ENCODE data around the gene PARN. TPM values are rescaled to one million over a fixed set of nuclear protein-coding genes. Genes with fewer than 3 reads are reported as not detected.

PARN gene
- total RNA-seq, 1 experiment from 2014 or later: 56.2 TPM

- Histone ChIP-seq H4K91ac (ENCODE audit: insufficient read length, low read depth, low read length) (no peak overlapping the region), H3K56ac (ENCODE audit: insufficient read length, low read depth, low read length) (no peak overlapping the region), H2AK5ac (ENCODE audit: insufficient read length, low read length) (no peak overlapping the region), H3K79me1 (ENCODE audit: insufficient read depth, low read depth, low read length, poor library complexity, severe bottlenecking) (no peaks in the 10 kb centered on the region), H2BK5ac (ENCODE audit: insufficient read length, low read length) (no peak overlapping the region), H3T11ph (ENCODE audit: low read length) (no peak overlapping the region), H3K23me2 (ENCODE audit: insufficient read length, low read depth, low read length, poor library complexity, severe bottlenecking) (no peaks in the 10 kb centered on the region), H4K5ac (ENCODE audit: insufficient read length, low read depth, low read length) (no peak overlapping the region), H2BK20ac (ENCODE audit: low read depth, low read length, poor library complexity, severe bottlenecking) (no peak overlapping the region), H3K18ac (ENCODE audit: insufficient read length, low read depth, low read length) (no peak overlapping the region), H3K4ac (ENCODE audit: low read depth, low read length) (no peak overlapping the region), H4K8ac (replicated peaks; ENCODE audit: insufficient read length, low read depth, low read length) (no peak overlapping the region), H2AFZ (ENCODE audit: low read length) (no peak overlapping the region), H4K20me1 (ENCODE audit: control insufficient read depth, insufficient read depth, insufficient read length) (no peaks in the 10 kb centered on the region), H3K4me1 (ENCODE audit: insufficient read depth, low read length) (no peaks in the 10 kb centered on the region), H2BK12ac (ENCODE audit: insufficient read length, low read depth, low read length) (no peak overlapping the region), H2BK15ac (ENCODE audit: low read depth, low read length) (no peak overlapping the region), H3K9me3 (ENCODE audit: control insufficient read depth, low read depth, low read length) (no peaks in the 10 kb centered on the region), H3K9ac (ENCODE audit: extremely low read depth, insufficient read length, low read length) (no peak overlapping the region), H3K4me2 (ENCODE audit: insufficient read depth, insufficient read length, low read length) (no peak overlapping the region), H3K27me3 (ENCODE audit: insufficient read depth, low read length) (no peaks in the 10 kb centered on the region), H3K23ac (ENCODE audit: insufficient read length, low read depth, low read length) (no peak overlapping the region), H3K14ac (ENCODE audit: insufficient read depth, low read length) (no peak overlapping the region), H2BK120ac (ENCODE audit: low read depth, low read length, poor library complexity, severe bottlenecking) (no peak overlapping the region), H3K27ac (ENCODE audit: insufficient read length, low read depth, low read length) (no peak overlapping the region), H3K79me2 (ENCODE audit: insufficient read depth, low read length) (no peaks in the 10 kb centered on the region)
- peaks cover 38 to 71% (median 63%) of the 10 kb centered on the region in 3 experiments; a peak in 6 of 7 replicates for H3K36me3 Mint-ChIP-seq (ENCODE audit: insufficient read depth in 1 of 3, low read depth in 3 of 3)
- peak overlapping the region in 2 of 3 experiments; percentile 26 to 65; a peak in 3 of 7 replicates for H3K27ac Mint-ChIP-seq
- TF ChIP-seq CTCF (conservative IDR thresholded peaks at IDR 0.05): no peak
- no peaks in the 10 kb centered on the region for H3K27me3 Mint-ChIP-seq (ENCODE audit: low read depth)
- H3K9me3 Mint-ChIP-seq: no peaks in the 10 kb centered on the region
- no peak for DNase-seq
- no peak overlapping the region for H3K4me3 Mint-ChIP-seq
- no peaks in the 10 kb centered on the region for H3K4me1 Mint-ChIP-seq
- WGBS (ENCODE audit: extremely low coverage, insufficient read length, low lambda C conversion rate): no CpG with 5 or more reads among the region's 2 CpGs
Measured at GRCh38 chr16:14658063-14658462, 28.0 kb upstream of the PARN start.
